GM12801 (cell line): ENCODE results near the gene ADAMTS14.

ENCODE experiments used
- TF ChIP-seq, protein P1 (sequence below): IDR thresholded peaks from one replicate; pipeline ENCODE4 v1.5.1; 2011; ENCODE audit warnings: control low read depth; ENCODE audit not compliant: insufficient read length; ENCODE audit errors: extremely low read depth

ADAMTS14 gene

DNA sequence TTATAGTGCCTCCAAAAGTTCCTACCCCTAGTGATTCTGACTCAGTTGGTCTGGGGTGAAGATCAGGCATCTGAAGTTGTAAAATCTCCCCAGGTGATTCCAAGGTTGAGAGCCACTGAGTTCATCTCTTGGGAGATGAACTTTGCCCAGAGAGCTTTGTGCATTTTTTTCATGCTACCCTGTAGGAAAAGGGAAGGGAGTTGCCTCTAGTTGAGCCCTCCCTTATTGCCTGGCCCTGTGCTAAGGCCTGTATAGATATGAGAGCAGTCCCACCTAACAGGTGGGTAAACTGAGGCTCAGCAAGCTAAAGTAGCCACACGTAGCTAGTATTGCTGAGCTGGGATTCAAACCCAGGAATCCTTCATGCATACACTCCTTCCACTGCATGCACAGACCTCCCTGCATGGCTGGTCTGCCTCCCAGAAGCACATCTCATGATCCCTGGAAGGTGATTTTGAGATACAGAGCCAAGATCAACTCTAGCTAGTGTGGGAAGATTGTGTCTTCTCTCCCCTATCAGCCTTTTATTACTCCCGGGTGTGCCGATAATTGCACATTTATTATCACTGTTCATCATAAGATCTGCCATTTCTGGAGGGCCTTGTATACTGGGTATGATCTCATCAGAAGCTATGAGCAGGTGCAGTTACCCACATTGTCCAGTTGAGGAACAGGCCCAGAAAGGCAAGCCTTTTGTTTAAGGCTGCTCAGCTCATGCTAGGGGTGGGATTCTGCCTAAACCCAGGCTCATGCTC, 65.9 kb downstream of the ADAMTS14 start:
- TF ChIP-seq, protein P1, sequence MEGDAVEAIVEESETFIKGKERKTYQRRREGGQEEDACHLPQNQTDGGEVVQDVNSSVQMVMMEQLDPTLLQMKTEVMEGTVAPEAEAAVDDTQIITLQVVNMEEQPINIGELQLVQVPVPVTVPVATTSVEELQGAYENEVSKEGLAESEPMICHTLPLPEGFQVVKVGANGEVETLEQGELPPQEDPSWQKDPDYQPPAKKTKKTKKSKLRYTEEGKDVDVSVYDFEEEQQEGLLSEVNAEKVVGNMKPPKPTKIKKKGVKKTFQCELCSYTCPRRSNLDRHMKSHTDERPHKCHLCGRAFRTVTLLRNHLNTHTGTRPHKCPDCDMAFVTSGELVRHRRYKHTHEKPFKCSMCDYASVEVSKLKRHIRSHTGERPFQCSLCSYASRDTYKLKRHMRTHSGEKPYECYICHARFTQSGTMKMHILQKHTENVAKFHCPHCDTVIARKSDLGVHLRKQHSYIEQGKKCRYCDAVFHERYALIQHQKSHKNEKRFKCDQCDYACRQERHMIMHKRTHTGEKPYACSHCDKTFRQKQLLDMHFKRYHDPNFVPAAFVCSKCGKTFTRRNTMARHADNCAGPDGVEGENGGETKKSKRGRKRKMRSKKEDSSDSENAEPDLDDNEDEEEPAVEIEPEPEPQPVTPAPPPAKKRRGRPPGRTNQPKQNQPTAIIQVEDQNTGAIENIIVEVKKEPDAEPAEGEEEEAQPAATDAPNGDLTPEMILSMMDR, result no peak

DNA sequence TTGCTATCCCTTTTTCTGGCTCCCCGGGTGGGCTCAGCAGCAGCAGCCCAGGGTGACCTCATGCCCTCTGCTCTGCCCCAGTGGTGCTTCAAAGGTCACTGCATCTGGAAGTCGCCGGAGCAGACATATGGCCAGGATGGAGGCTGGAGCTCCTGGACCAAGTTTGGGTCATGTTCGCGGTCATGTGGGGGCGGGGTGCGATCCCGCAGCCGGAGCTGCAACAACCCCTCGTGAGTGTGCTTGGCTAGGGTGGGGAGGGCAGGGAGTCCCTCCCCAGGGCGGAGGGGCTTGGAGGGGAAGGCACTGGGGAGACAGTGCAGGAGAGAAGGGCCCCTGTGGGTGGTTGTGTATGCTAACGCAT, 66.4 kb downstream of the ADAMTS14 start:
- TF ChIP-seq, protein P1, result no peak

DNA sequence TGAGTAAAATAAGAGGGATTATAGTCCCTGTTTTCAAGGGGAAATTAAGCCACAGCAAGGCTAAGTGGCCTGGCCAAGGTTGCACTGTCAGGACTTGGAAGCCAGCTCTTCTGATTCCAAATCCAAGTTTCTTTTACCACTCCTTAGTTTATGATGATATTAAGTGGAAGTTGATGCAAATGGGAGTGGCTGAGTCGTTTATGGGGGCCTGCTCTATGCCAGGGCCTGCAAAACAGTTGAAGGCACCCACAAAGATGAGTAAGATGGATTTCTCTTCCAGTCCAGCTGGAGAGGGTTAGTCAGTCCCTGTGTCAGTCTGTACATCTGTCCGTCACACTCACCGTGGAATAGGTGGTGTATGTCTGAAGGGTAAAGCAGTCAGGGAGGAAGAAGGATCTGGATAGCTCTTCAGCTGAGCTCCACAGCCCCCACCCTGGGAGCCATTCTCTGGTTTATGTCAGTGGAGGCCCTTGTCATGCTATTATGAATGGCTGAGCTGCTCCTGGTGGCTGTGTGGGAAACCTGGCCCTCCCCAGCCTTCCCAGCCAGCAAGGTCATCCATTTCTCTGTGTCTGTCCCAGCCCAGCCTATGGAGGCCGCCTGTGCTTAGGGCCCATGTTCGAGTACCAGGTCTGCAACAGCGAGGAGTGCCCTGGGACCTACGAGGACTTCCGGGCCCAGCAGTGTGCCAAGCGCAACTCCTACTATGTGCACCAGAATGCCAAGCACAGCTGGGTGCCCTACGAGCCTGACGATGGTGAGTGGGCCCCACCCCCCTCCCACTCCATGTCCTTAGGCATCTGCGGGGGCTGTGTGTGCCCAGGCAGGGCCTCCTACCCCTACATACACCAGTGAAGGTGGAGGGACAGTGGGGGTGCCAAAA, 68.3 kb downstream of the ADAMTS14 start:
- TF ChIP-seq, protein P1, result no peak

DNA sequence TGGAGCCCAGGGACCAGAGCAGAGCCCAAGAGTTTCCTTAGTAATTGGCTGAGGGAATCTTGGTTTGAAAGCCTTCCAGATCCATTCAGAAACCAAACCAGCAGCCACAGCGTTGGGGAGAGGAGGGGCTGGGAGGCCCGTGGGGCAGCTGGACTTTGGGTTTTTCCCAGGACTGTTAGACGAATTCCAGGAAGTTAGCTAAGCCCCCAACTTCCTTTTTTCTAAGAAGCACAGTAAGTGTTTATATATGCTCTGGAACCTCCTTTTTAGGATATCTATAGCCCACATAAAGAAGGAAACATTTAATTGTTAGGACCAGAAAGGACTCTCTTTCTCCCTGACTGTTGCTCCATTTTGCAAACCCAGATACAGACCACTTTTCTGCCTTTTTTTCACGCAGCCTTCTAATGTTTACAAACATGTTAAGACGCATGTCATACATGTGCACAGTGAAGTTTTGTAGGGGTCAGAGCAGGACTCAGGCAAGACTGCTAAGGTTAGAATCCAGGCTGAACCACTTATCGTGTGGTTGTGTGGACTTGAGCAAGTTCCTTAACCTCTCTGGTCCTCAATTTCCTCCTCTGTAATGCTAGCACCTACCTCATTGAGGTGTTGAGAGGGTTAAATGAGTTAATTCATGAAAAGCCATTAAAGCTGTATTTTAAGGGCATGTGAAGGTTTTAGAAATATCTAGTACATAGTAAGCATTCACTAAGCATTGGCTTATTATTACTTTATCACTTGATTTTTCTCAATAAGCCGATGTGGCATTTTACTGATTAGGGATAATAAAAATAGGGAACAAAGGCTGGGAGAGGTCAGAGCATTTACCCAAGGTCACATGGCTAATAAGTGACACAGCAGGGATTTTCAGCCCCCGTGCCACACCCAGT, 70.5 kb downstream of the ADAMTS14 start:
- TF ChIP-seq, protein P1, result no peak

DNA sequence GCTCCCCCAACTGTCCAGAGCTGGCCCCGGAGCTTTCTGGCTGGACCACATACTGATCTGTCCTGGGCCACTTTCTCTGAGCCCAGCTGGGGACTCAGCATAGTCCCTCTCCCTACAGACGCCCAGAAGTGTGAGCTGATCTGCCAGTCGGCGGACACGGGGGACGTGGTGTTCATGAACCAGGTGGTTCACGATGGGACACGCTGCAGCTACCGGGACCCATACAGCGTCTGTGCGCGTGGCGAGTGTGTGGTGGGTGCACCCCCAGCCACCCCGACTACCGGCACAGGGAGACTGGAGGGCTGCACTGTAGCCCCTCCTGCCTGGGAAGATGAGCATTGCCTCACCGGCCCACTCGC, 71.1 kb downstream of the ADAMTS14 start:
- TF ChIP-seq, protein P1, result no peak

DNA sequence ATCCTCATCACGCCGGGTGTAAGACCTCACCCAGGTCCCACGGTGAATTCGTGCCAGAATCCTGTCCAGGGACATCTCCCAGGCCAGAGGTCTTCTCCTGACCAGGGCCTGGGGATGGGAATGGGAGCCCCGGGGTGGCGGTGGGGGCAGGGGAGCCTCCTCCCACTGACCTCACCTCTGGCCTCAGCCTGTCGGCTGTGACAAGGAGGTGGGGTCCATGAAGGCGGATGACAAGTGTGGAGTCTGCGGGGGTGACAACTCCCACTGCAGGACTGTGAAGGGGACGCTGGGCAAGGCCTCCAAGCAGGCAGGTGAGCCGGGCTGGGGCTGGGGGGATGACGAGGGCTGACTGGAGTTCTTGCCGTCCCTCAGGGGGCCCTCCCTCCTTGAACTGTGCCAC, 71.6 kb downstream of the ADAMTS14 start:
- TF ChIP-seq, protein P1, result no peak
